ENCODE measurements around the gene CDT1.
"Not testable (repeated sequence)": the region's sequence is repeated elsewhere in the genome, so short reads cannot be mapped to it uniquely, and the experiment has no call there.

Gene CDT1

GRCh38 chr16:88781140-88782077 lies 22.2 kb upstream of the CDT1 start:
- no peak; the same call in none of the 2 replicates for TF ChIP-seq POLR2AphosphoS5 (IDR thresholded peaks at IDR 0.05; ENCODE audit: low read depth, low read length)
- 0 out of 2 replicates have a peak, but pooled peaks have one; percentile 32 for TF ChIP-seq POLR2A (IDR thresholded peaks at IDR 0.05; ENCODE audit: low read depth, low read length)
- TF ChIP-seq SPI1 (IDR thresholded peaks at IDR 0.05; ENCODE audit: low read depth, low read length): peak; percentile 57
- DNase-seq (ENCODE audit: insufficient read length, low spot score) (no peak), FAIRE-seq (peak; percentile 79)

DNA sequence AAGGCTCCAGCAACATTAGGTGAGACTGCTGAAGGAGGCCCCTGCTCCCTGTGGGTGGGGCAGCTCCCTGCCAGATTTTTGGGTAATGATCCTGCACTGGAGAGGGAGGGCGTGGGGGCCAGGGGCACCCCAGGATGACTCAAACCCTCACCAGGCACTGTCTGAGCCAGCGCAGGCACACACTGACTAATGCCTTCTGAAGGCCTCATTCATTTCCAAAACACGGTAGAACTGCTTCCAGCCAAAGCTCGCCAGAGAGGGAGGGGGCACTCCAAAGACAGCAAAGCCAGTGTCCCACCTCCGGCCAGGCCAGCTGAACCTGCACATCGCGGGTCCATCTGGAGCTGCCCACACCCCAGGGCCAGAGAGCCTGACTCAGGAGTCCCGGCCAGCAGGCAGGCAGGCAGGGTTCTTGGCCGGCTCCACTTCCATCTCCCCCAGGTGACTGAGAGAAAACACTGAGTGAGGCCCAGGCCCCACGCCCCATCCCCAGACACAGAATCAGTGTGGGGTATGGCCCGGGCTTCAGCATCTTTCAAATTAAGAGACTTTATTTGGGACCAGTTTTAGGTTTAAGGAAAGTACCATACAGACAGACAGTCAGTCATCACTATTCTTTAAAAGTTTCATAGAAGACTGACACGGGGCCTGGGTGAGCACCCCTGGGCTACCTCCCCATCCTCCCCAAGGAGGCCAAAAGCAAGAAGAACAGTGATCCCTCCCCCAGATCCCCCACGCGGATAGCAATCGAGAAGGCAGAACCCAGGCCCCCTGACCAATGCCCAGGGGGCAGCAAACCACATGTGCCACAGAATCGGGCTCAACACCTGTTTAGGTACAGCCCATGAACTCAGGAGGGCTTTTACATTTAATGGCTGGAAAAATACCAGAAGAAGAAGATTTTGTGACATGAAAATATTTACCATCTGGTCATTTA lies 20.9 kb upstream of the CDT1 start:
- no peak for TF ChIP-seq SPI1 (IDR thresholded peaks at IDR 0.05; ENCODE audit: low read depth, low read length)
- no peak for FAIRE-seq
- DNase-seq (ENCODE audit: insufficient read length, low spot score): no peak

DNA sequence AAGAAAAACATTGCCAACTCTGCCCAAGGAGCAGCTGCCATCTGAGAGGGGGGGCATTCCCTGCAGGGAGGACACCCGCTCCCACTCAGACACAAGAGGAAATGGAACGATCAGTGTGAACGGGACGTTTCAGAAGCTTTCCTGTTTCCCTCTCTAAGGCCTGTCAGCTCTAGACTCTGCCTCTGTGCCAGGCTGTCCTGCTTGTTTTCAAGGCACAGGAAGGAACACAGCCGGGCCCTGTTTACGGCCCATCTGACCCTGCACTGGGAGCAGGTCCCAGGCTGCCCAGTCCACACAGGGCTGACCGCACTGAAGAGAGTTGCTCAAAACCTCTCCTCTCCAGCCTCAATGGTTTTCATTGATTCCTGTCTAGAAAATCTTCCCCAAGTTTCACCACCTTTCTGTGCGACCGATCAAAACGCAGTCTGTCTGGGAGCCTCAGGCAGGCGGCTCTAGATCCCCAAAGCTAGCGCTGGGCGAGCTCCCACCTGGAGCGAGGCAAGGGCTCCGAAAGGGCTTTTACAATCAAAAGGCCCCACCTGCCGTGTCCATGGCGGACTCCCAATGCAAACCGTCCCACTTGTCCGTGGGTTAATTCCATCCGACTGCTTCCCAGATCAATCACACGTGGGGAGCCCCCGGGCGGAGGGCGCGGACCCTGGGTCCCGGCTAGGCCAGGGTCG lies 20.1 kb upstream of the CDT1 start:
- DNase-seq (ENCODE audit: insufficient read length, low spot score) (no peak), FAIRE-seq (peak; percentile 16)
- TF ChIP-seq POLR2AphosphoS5 (IDR thresholded peaks at IDR 0.05; ENCODE audit: low read depth, low read length) (no peak), SPI1 (IDR thresholded peaks at IDR 0.05; ENCODE audit: low read depth, low read length) (peak; percentile 47; the same call in 1 of the 2 replicates)

- TF ChIP-seq POU2F2 (IDR thresholded peaks at IDR 0.05; ENCODE audit: low read depth, low read length) (no peak), POLR2AphosphoS5 (IDR thresholded peaks at IDR 0.05; ENCODE audit: low read depth, low read length) (no peak), PAX5 (IDR thresholded peaks at IDR 0.05; ENCODE audit: insufficient read depth, low read length, severe bottlenecking) (no peak), POLR2A (IDR thresholded peaks at IDR 0.05; ENCODE audit: low read depth, low read length) (no peak), TAF1 (IDR thresholded peaks at IDR 0.05; ENCODE audit: low read depth, low read length) (no peak), SPI1 (IDR thresholded peaks at IDR 0.05; ENCODE audit: low read depth, low read length) (no peak)
- no peak for FAIRE-seq
- DNase-seq (ENCODE audit: insufficient read length, low spot score): no peak
Observed at GRCh38 chr16:88784074-88784855, 19.3 kb upstream of the CDT1 start.

GRCh38 chr16:88784856-88785105 lies 18.8 kb upstream of the CDT1 start:
- DNase-seq (ENCODE audit: insufficient read length, low spot score): no peak
- FAIRE-seq: no peak
- TF ChIP-seq POU2F2 (IDR thresholded peaks at IDR 0.05; ENCODE audit: low read depth, low read length) (no peak), SPI1 (IDR thresholded peaks at IDR 0.05; ENCODE audit: low read depth, low read length) (no peak), TAF1 (IDR thresholded peaks at IDR 0.05; ENCODE audit: low read depth, low read length) (no peak), POLR2AphosphoS5 (IDR thresholded peaks at IDR 0.05; ENCODE audit: low read depth, low read length) (no peak), POLR2A (IDR thresholded peaks at IDR 0.05; ENCODE audit: low read depth, low read length) (no peak), PAX5 (IDR thresholded peaks at IDR 0.05; ENCODE audit: insufficient read depth, low read length, severe bottlenecking) (no peak)

DNA sequence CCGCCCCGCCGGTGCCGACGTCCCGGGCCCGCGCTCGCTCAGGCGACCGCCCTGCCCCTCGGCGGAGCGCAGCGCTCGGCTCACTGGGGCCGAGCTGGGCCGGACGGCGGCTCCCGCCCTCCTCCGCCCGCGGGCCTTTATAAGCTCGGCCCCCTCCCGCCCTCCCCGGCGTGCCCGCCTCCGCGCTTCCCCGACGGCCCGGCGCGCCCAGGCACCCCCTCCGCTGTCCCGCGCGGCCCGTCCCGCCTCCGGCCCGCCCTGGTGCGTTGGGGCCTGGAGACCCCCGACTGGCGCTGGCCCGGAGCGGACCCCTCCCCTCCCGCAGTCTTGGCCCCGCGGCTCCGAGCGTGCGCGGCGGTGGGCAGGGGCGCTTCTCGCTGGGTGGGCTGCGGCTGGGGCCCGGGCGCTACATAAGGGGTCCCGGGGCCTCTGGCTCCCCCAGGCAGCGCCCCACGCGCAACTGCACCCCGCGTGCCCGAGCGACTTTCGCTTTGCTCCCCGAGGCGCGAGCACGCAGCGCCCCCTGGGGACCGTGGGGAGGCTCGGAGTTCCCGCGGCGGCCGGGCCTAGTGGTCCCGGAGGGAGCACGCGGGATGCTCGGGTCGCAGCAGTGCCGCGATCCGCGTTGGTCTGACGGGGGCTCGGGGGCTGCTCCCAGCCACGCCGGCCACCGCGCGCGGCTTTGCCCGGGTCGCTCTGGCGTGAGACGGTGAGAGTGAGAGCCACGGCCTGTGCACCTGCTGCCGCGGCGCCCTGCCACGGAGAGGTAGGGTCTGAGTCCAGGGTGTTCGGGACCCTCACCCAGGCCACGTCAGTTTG lies 18.3 kb upstream of the CDT1 start, which contains the start of gene PIEZO1:
Gene PIEZO1 (minus strand): TSS at position 115 of the 819 bp plus-strand sequence. CDS start 256 bp downstream, outside the sequence.
- TF ChIP-seq TAF1 (IDR thresholded peaks at IDR 0.05; ENCODE audit: low read depth, low read length): no peak
- TF ChIP-seq PAX5 (IDR thresholded peaks at IDR 0.05; ENCODE audit: insufficient read depth, low read length, severe bottlenecking): no peak
- no peak for TF ChIP-seq SPI1 (IDR thresholded peaks at IDR 0.05; ENCODE audit: low read depth, low read length)
- TF ChIP-seq POLR2A (IDR thresholded peaks at IDR 0.05; ENCODE audit: low read depth, low read length): peak; percentile 87
- no peak for TF ChIP-seq POU2F2 (IDR thresholded peaks at IDR 0.05; ENCODE audit: low read depth, low read length)
- TF ChIP-seq POLR2AphosphoS5 (IDR thresholded peaks at IDR 0.05; ENCODE audit: low read depth, low read length): peak; percentile 72
- DNase-seq (ENCODE audit: insufficient read length, low spot score): peak; percentile 83
- FAIRE-seq: peak; percentile 57

GRCh38 chr16:88787579-88788314 lies 15.8 kb upstream of the CDT1 start:
- TF ChIP-seq POU2F2 (IDR thresholded peaks at IDR 0.05; ENCODE audit: low read depth, low read length) (no peak), TAF1 (IDR thresholded peaks at IDR 0.05; ENCODE audit: low read depth, low read length) (no peak), POLR2A (IDR thresholded peaks at IDR 0.05; ENCODE audit: low read depth, low read length) (no peak), POLR2AphosphoS5 (IDR thresholded peaks at IDR 0.05; ENCODE audit: low read depth, low read length) (no peak), SPI1 (IDR thresholded peaks at IDR 0.05; ENCODE audit: low read depth, low read length) (no peak), PAX5 (IDR thresholded peaks at IDR 0.05; ENCODE audit: insufficient read depth, low read length, severe bottlenecking) (no peak)

DNA sequence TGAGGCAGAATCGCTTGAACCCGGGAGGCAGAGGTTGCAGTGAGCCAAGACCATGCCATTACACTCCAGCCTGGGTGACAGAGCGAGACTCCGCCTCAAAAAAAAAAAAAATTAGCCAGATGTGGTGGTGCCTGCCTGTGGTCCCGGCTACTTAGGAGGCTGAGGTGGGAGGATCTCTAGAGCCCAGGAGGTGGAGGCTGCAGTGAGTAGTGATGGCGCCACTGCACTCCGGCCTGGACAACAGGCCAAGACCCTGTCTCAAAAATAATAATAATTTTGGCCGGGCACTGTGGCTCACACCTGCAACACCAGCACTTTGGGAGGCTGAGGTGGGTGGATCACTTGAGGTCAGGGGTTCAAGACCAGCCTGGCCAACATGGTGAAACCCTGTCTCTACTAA lies 14.8 kb upstream of the CDT1 start:
- not testable (repeated sequence) for FAIRE-seq; DNase-seq (ENCODE audit: insufficient read length, low spot score)

More at GRCh38 chr16:88787579-88788314, 15.8 kb upstream of the CDT1 start:
- FAIRE-seq: no peak
- no peak for DNase-seq (ENCODE audit: insufficient read length, low spot score)

Data from GM12891 (cell line).